NT2/D1 (cell line): ENCODE data around the gene BNIP1.

Experiments used
- DNase-seq: peaks from one replicate; pipeline ENCODE4 v3.0.0-alpha.2; 2011; ENCODE audit warnings: low read depth, low spot score
- H3K27me3 ChIP-seq: 2 replicates; pipeline ENCODE4 v1.6.0; 2011; ENCODE audit warnings: mild to moderate bottlenecking; ENCODE audit not compliant: insufficient read length, insufficient read depth
- H3K36me3 ChIP-seq: 2 replicates; pipeline ENCODE4 v1.6.1; 2011; ENCODE audit warnings: mild to moderate bottlenecking, low read length, mixed read lengths; ENCODE audit not compliant: insufficient read depth, insufficient read length
- H3K4me1 ChIP-seq: 2 replicates; pipeline ENCODE4 v1.5.1; 2011; ENCODE audit not compliant: insufficient read depth, insufficient read length
- H3K4me3 ChIP-seq: 2 replicates; pipeline ENCODE4 v1.5.1; 2011; ENCODE audit warnings: low read depth; ENCODE audit not compliant: insufficient read length
- H3K9ac ChIP-seq: 2 replicates; pipeline ENCODE4 v1.6.0; 2011; ENCODE audit warnings: low read depth; ENCODE audit not compliant: insufficient read length
- H3K9me3 ChIP-seq: 2 replicates; pipeline ENCODE4 v1.5.1; 2011; ENCODE audit warnings: mild to moderate bottlenecking, low read length; ENCODE audit not compliant: insufficient read depth
- SUZ12 ChIP-seq: IDR thresholded peaks from 2 replicates; pipeline ENCODE4 v1.6.1; 2011; ENCODE audit not compliant: insufficient read length, insufficient read depth; ENCODE audit errors: extremely low read depth
- YY1 ChIP-seq: IDR thresholded peaks from 2 replicates; pipeline ENCODE4 v1.6.1; 2011; ENCODE audit not compliant: insufficient read length, insufficient read depth
- ZNF274 ChIP-seq: IDR thresholded peaks from 2 replicates; pipeline ENCODE4 v1.6.1; 2011; ENCODE audit warnings: mild to moderate bottlenecking, low read depth, low read length

The BNIP1 gene

DNA sequence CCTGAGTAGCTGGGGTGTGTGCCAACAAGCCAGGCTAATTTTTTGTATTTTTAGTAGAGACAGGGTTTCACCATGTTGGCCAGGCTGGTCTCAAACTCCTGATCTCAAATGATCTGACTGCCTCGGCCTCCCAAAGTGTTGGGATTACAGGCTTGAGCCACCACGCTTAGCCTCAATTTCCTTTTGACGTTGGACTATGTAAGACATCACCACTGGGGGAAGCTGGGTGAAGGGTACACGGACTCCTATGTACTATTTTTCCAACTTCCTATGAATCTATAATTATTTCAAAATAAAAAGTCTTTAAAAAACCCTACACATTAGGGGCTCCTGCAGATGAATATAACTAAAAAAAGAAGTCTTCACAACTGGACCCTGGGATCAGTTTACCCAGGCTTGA is 46.7 kb downstream of the BNIP1 start:
- Histone ChIP-seq H3K36me3 (no peaks in the 10 kb centered on the region), H3K27me3 (no peaks in the 10 kb centered on the region), H3K4me3 (no peak overlapping the region), H3K9me3 (no peaks in the 10 kb centered on the region), H3K4me1 (no peaks in the 10 kb centered on the region), H3K9ac (no peak overlapping the region)
- DNase-seq, result no peak
- TF ChIP-seq ZNF274 (no peak), SUZ12 (no peak), YY1 (no peak)

GRCh38 chr5:173191561-173191960 is 47.2 kb downstream of the BNIP1 start:
- DNase-seq, result no peak
- H3K36me3 ChIP-seq, result no peaks in the 10 kb centered on the region
- H3K27me3 ChIP-seq, result no peaks in the 10 kb centered on the region
- H3K4me1 ChIP-seq, result no peaks in the 10 kb centered on the region
- TF ChIP-seq ZNF274, result no peak
- TF ChIP-seq YY1, result no peak
- TF ChIP-seq SUZ12, result no peak
- no peaks in the 10 kb centered on the region for H3K9me3 ChIP-seq
- no peak overlapping the region for H3K4me3 ChIP-seq
- no peak overlapping the region for H3K9ac ChIP-seq

GRCh38 chr5:173192561-173192960 is 48.2 kb downstream of the BNIP1 start:
- TF ChIP-seq ZNF274, result no peak
- TF ChIP-seq YY1, result no peak
- TF ChIP-seq SUZ12, result no peak
- H3K4me3 ChIP-seq, result no peak overlapping the region
- H3K4me1 ChIP-seq, result no peaks in the 10 kb centered on the region
- DNase-seq, result no peak
- H3K36me3 ChIP-seq, result no peaks in the 10 kb centered on the region
- H3K27me3 ChIP-seq, result no peaks in the 10 kb centered on the region
- H3K9me3 ChIP-seq, result no peaks in the 10 kb centered on the region
- H3K9ac ChIP-seq, result no peak overlapping the region

DNA sequence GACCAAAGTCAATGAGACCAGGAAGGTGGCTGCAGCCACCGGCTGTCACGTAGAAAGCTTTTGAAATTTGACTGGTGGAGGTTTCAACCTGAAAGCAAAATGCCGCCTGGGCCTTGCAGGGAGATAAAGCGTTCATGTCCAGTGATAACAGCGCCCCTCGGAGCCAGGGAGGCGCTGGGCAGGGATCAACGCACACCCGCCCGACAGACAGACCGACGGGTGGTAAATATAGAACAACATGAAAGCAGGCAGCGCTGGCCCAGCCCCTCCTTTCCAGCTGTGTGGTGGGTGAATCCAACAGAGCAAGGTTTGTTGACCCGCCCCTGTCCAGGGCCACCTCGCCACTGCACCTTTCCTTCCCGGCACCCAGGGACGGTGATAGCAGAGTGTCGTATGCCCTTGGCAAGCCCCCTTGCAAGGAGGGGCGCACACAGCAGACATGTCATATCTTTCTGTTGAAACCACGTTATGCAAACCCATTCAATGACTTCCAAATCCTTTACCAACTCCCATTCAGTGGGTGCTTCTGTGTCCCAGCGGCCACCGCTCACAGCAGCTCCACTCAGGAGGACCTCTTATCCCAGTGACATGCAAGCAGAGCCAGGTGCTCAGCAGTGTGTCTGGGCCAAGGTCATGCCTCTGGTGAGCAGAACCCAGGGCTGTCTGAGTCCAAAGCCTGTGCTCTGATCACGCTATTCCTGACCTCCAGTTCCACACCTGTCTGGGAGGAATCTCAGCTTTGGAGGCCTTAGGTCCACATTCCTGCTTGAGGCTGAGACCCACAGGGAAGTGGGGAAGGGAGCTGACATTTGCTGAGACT is 52.0 kb downstream of the BNIP1 start:
- peaks cover 18% of the 10 kb centered on the region for H3K9me3 ChIP-seq
- no peaks in the 10 kb centered on the region for H3K27me3 ChIP-seq
- TF ChIP-seq ZNF274 (no peak), SUZ12 (no peak), YY1 (no peak)
- no peak overlapping the region for H3K4me3 ChIP-seq
- H3K36me3 ChIP-seq, result no peaks in the 10 kb centered on the region
- DNase-seq, result no peak
- no peak overlapping the region for H3K9ac ChIP-seq
- no peaks in the 10 kb centered on the region for H3K4me1 ChIP-seq

- no peaks in the 10 kb centered on the region for H3K27me3 ChIP-seq
Observed at GRCh38 chr5:173197375-173197891, 53.1 kb downstream of the BNIP1 start.

DNA sequence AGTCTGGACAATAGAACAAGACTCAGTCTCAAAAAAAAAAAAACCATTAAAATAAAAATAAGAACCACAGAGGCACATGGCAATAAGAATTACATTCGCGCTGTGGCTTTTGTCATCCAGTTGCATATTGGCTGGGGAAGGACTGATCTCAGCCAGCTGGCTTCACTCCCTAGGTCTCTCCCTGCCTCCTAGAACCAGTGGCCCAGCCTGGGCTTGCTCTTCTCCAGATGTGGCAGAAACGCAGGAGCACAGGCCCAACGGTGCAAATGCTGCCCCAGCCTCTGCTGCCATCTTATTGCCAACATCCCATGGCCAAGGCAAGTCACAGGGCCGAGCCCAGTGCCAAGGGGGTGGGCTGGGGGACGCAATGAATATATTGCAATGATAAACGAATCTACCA is 53.7 kb downstream of the BNIP1 start:
- DNase-seq, result no peak

More at GRCh38 chr5:173197375-173197891, 53.1 kb downstream of the BNIP1 start:
- TF ChIP-seq SUZ12 (no peak), ZNF274 (no peak), YY1 (no peak)
- no peaks in the 10 kb centered on the region for H3K4me1 ChIP-seq
- H3K36me3 ChIP-seq, result no peaks in the 10 kb centered on the region
- no peak overlapping the region for H3K4me3 ChIP-seq
- no peak overlapping the region for H3K9ac ChIP-seq
- H3K9me3 ChIP-seq, result peaks cover 18% of the 10 kb centered on the region
- no peak for DNase-seq

GRCh38 chr5:173200356-173200755 is 56.0 kb downstream of the BNIP1 start:
- peaks cover 7% of the 10 kb centered on the region for H3K27me3 ChIP-seq
- DNase-seq, result no peak
- peaks cover 18% of the 10 kb centered on the region for H3K9me3 ChIP-seq
- no peaks in the 10 kb centered on the region for H3K4me1 ChIP-seq
- H3K36me3 ChIP-seq, result no peaks in the 10 kb centered on the region
- TF ChIP-seq ZNF274, result no peak
- no peak for TF ChIP-seq SUZ12
- TF ChIP-seq YY1, result no peak
- H3K9ac ChIP-seq, result no peak overlapping the region
- no peak overlapping the region for H3K4me3 ChIP-seq

More for the DNA sequence above, 53.7 kb downstream of the BNIP1 start:
- H3K27me3 ChIP-seq, result peaks cover 6% of the 10 kb centered on the region
- no peak overlapping the region for H3K9ac ChIP-seq
- peaks cover 18% of the 10 kb centered on the region for H3K9me3 ChIP-seq
- no peaks in the 10 kb centered on the region for H3K4me1 ChIP-seq
- no peak for TF ChIP-seq SUZ12
- no peak for TF ChIP-seq ZNF274
- no peak for TF ChIP-seq YY1
- no peak overlapping the region for H3K4me3 ChIP-seq
- no peaks in the 10 kb centered on the region for H3K36me3 ChIP-seq
